Cardiac muscle cell (in vitro differentiated cells and primary cell): Measurements from ENCODE around the gene SEZ6L. TPM values are rescaled to one million over a fixed set of nuclear protein-coding genes. Genes with fewer than 3 reads are reported as not detected.

Source experiments
- DNase-seq, 2 donors: peaks; one replicate each; pipeline versions ENCODE4 v3.0.0 to v3.0.0-alpha.2; 2010 to 2017; ENCODE audit warnings: low read depth in 1 of 2, low spot score in 1 of 2
- H3K27ac ChIP-seq: fragments of 200-600 bp; sonication (generic); 2 replicates; pipeline ENCODE4 v1.5.1; 2016
- H3K27me3 ChIP-seq: fragments of 200-600 bp; sonication (generic); 2 replicates; pipeline ENCODE4 v1.6.0; 2016; ENCODE audit warnings: control low read depth
- H3K36me3 ChIP-seq: fragments of 200-600 bp; sonication (generic); 2 replicates; pipeline ENCODE4 v1.5.1; 2016; ENCODE audit warnings: control low read depth
- H3K4me1 ChIP-seq: fragments of 200-600 bp; sonication (generic); 2 replicates; pipeline ENCODE4 v1.8.1; 2017; ENCODE audit warnings: low read depth, mild to moderate bottlenecking, mixed run types
- H3K4me3 ChIP-seq: fragments of 200-600 bp; sonication (generic); 2 replicates; pipeline ENCODE4 v1.5.1; 2016; ENCODE audit warnings: mild to moderate bottlenecking
- H3K9me3 ChIP-seq: fragments of 200-600 bp; sonication (generic); 2 replicates; pipeline ENCODE4 v1.5.1; 2017; ENCODE audit warnings: low read depth, mild to moderate bottlenecking, control low read depth
- polyA plus RNA-seq: library from polyadenylated mRNA; unstranded; fragments of >200 nt; fragmentation: Nextera tagmentation; extraction: Ambion mirVana; gene quantifications from 2 replicates; pipeline ENCODE4 v1.2.1, GENCODE V29; 2016
- total RNA-seq: library from RNA; depleted of rRNA; stranded (reverse); fragments of >200 nt; gene quantifications from 2 replicates; pipeline ENCODE4 v1.2.3, GENCODE V29; 2016
- TF ChIP-seq, protein P1 (sequence below): IDR thresholded peaks from 2 replicates; pipeline ENCODE4 v1.5.1; 2012; ENCODE audit warnings: low read depth, mild to moderate bottlenecking, low read length

Gene SEZ6L
- total and polyA plus RNA-seq, 2 experiments from 2014 or later = 0.12 TPM; not detected in 1

GRCh38 chr22:26259510-26259909 is 90.2 kb downstream of the SEZ6L start:
- TF ChIP-seq, protein P1, sequence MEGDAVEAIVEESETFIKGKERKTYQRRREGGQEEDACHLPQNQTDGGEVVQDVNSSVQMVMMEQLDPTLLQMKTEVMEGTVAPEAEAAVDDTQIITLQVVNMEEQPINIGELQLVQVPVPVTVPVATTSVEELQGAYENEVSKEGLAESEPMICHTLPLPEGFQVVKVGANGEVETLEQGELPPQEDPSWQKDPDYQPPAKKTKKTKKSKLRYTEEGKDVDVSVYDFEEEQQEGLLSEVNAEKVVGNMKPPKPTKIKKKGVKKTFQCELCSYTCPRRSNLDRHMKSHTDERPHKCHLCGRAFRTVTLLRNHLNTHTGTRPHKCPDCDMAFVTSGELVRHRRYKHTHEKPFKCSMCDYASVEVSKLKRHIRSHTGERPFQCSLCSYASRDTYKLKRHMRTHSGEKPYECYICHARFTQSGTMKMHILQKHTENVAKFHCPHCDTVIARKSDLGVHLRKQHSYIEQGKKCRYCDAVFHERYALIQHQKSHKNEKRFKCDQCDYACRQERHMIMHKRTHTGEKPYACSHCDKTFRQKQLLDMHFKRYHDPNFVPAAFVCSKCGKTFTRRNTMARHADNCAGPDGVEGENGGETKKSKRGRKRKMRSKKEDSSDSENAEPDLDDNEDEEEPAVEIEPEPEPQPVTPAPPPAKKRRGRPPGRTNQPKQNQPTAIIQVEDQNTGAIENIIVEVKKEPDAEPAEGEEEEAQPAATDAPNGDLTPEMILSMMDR = no peak
- Histone ChIP-seq H3K9me3 (no peaks in the 10 kb centered on the region), H3K27ac (no peak overlapping the region), H3K36me3 (no peaks in the 10 kb centered on the region), H3K27me3 (no peaks in the 10 kb centered on the region), H3K4me3 (no peak overlapping the region), H3K4me1 (no peaks in the 10 kb centered on the region)
- peak; percentile 4 to 78 for DNase-seq

DNA sequence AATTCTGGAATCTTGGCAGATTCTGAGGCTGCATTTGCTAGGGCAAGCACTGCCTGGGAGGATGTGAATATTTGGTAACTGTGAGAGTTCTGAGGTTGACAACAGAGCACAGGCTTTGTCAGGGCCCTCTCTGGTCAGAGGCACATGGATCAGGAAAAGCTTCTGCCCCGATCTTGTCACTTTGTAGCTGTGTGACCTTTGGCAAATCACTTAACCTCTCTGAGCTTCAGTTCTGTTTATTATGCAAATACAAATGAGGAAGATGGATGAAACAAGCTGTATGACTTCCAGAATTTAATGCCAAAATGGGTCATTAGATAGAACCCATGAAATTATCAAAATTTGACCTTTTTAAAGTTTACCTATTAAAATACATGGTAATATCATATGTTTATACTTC is 94.9 kb downstream of the SEZ6L start:
- DNase-seq = no peak
- Histone ChIP-seq H3K4me1 (no peaks in the 10 kb centered on the region), H3K9me3 (no peaks in the 10 kb centered on the region), H3K4me3 (no peak overlapping the region), H3K27me3 (no peaks in the 10 kb centered on the region), H3K27ac (no peak overlapping the region), H3K36me3 (no peaks in the 10 kb centered on the region)
- TF ChIP-seq, protein P1 = no peak

DNA sequence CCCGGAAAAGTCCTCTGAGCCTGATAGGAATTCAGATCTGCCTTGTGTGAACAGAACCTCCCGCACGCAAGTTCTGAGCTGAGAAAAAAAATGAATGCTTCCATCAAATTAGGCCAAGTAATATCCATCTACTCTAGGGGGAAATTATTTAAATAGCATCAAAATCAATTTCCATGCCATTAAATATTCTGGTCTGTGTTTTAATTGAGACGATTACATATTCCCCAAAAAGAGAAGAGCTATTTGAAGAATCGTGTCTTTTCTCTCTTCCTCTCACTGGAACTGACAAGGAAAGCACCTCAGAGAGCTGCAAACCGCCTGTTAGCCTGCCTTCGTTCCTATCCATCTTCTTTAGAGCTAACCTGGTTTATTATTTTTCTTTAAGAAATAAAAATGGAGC is 96.0 kb downstream of the SEZ6L start:
- H3K4me3 ChIP-seq = no peak overlapping the region
- TF ChIP-seq, protein P1 = no peak
- no peaks in the 10 kb centered on the region for H3K27me3 ChIP-seq
- H3K9me3 ChIP-seq = no peaks in the 10 kb centered on the region
- H3K27ac ChIP-seq = no peak overlapping the region
- no peaks in the 10 kb centered on the region for H3K36me3 ChIP-seq
- H3K4me1 ChIP-seq = no peaks in the 10 kb centered on the region
- no peak for DNase-seq

DNA sequence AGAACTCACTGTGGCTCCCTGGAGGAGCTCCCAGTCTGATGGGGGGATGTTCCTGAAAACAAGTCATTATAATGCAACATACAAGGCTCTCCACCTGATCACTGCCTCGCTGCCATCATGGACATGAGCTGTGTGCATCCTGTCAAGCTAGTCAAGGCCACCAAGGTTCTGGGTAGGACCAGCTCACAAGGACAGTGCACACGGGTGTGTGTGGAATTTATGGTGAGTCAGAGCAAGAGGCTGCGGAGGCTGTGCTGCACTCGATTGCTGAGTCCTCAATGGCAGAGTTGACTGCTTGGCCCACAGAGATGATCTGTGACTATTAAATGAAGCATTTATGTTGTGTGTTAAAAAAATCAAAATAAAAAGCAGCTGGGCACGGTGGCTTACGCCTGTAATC is 96.6 kb downstream of the SEZ6L start:
- Histone ChIP-seq H3K36me3 (no peaks in the 10 kb centered on the region), H3K4me1 (no peaks in the 10 kb centered on the region), H3K27ac (no peak overlapping the region), H3K27me3 (no peaks in the 10 kb centered on the region), H3K9me3 (no peaks in the 10 kb centered on the region), H3K4me3 (no peak overlapping the region)
- TF ChIP-seq, protein P1 = no peak
- no peak for DNase-seq

GRCh38 chr22:26267856-26268255 is 98.6 kb downstream of the SEZ6L start:
- Histone ChIP-seq H3K4me1 (no peaks in the 10 kb centered on the region), H3K27ac (no peak overlapping the region), H3K4me3 (no peak overlapping the region), H3K9me3 (no peaks in the 10 kb centered on the region), H3K27me3 (no peaks in the 10 kb centered on the region), H3K36me3 (no peaks in the 10 kb centered on the region)
- DNase-seq = no peak
- TF ChIP-seq, protein P1 = no peak

GRCh38 chr22:26269572-26269971 is 100.3 kb downstream of the SEZ6L start:
- no peaks in the 10 kb centered on the region for H3K9me3 ChIP-seq
- no peak overlapping the region for H3K27ac ChIP-seq
- TF ChIP-seq, protein P1 = no peak
- no peak for DNase-seq
- H3K4me3 ChIP-seq = no peak overlapping the region
- no peaks in the 10 kb centered on the region for H3K4me1 ChIP-seq
- no peaks in the 10 kb centered on the region for H3K36me3 ChIP-seq
- H3K27me3 ChIP-seq = no peaks in the 10 kb centered on the region
